Panc1 (cell line): ENCODE measurements around the gene CLDN2. TPM values are rescaled to one million over a fixed set of nuclear protein-coding genes. Genes with fewer than 3 reads are reported as not detected.

Source experiments
- ATAC-seq: fragments of 200-7000 bp; cut with Tn5 transposase; 2 replicates; pipeline ENCODE4 v1.9.1; 2020; ENCODE audit warnings: mild to moderate bottlenecking, moderate library complexity
- BruUV-seq: library from RNA; stranded (reverse); fragments of 400-500 nt; replicated peaks from 2 replicates; lab custom pipeline; 2021; lab: Mats Ljungman, UMichigan
- CTCF ChIA-PET: fragments of 300-600 bp; sonication (Branson Sonifier 250); formaldehyde crosslinking; loops from one replicate; lab custom pipeline; 2022; ENCODE audit warnings: antibody characterized with exemption; lab: Charles Lee
- POLR2A ChIA-PET: fragments of 300-600 bp; sonication (Branson Sonifier 250); formaldehyde crosslinking; loops from one replicate; lab custom pipeline; 2022; ENCODE audit warnings: antibody characterized with exemption; lab: Charles Lee
- DNase-seq: peaks from one replicate; pipeline ENCODE4 v3.0.0-alpha.2; 2010; ENCODE audit warnings: low read depth, low spot score
- H3K27ac ChIP-seq: 2 replicates; pipeline ENCODE4 v1.5.1; 2011; ENCODE audit warnings: mild to moderate bottlenecking, low read length, inconsistent platforms
- H3K27me3 ChIP-seq: fragments of 200-500 bp; sonication (Bioruptor generic); 2 replicates; pipeline ENCODE4 v1.6.0; 2014; ENCODE audit warnings: low read length, inconsistent platforms; ENCODE audit not compliant: control insufficient read depth, insufficient read depth
- H3K36me3 ChIP-seq: fragments of 200-500 bp; sonication (Bioruptor generic); 2 replicates; pipeline ENCODE4 v1.5.1; 2014; ENCODE audit warnings: inconsistent platforms, mild to moderate bottlenecking, low read length, moderate library complexity; ENCODE audit not compliant: control insufficient read depth, insufficient read depth
- H3K4me1 ChIP-seq: 2 replicates; pipeline ENCODE4 v1.5.1; 2011; ENCODE audit warnings: inconsistent platforms, mild to moderate bottlenecking, low read length, moderate library complexity; ENCODE audit not compliant: control insufficient read depth, insufficient read depth
- H3K4me3 ChIP-seq, 2 experiments: 2 replicates each; pipeline ENCODE4 v1.5.1; 2011 to 2012; ENCODE audit warnings: low read depth in 2 of 2, low read length in 2 of 2, mild to moderate bottlenecking in 2 of 2, inconsistent platforms in 1 of 2, moderate library complexity in 1 of 2
- H3K9me3 ChIP-seq: fragments of 200-500 bp; sonication (Bioruptor generic); 2 replicates; pipeline ENCODE4 v1.5.1; 2014; ENCODE audit warnings: low read depth, mild to moderate bottlenecking, inconsistent platforms, low read length, moderate library complexity; ENCODE audit not compliant: control insufficient read depth, insufficient read depth
- POLR2AphosphoS5 ChIP-seq: IDR thresholded peaks from 2 replicates; pipeline ENCODE4 v1.6.1; 2012; ENCODE audit warnings: mild to moderate bottlenecking, low read depth, low read length, moderate library complexity
- SIN3A ChIP-seq: IDR thresholded peaks from 2 replicates; pipeline ENCODE4 v1.6.1; 2012; ENCODE audit warnings: low read depth, mild to moderate bottlenecking, low read length, moderate library complexity, borderline replicate concordance; ENCODE audit not compliant: insufficient read depth
- TCF7L2 ChIP-seq: IDR thresholded peaks from 2 replicates; pipeline ENCODE4 v1.6.1; 2011; ENCODE audit warnings: mild to moderate bottlenecking, low read depth, low read length, inconsistent platforms
- in situ Hi-C: cut with HindIII; loops from 2 replicates; pipeline ENCODE4 v1.10.0; 2016; ENCODE audit warnings: low sequenced_read_pairs, low pct_unique_long_range_greater_than_20kb
- intact Hi-C: fragments of 100-400 bp; cut with micrococcal nuclease; formaldehyde crosslinking; loops from one replicate; pipeline ENCODE4 v1.10.0; 2022; ENCODE audit not compliant: unreplicated experiment
- total RNA-seq: library from RNA; stranded (reverse); gene quantifications from one replicate; pipeline ENCODE4 v1.2.1, GENCODE V29; 2021; ENCODE audit not compliant: unreplicated experiment
- TF ChIP-seq, protein P1 (sequence below), 2 experiments: IDR thresholded peaks; 2 replicates each; pipeline ENCODE4 v1.6.1; 2011 to 2012; ENCODE audit warnings: low read depth in 2 of 2, control low read depth in 1 of 2, low read length in 1 of 2, mild to moderate bottlenecking in 1 of 2, moderate library complexity in 1 of 2; ENCODE audit not compliant: insufficient read depth in 1 of 2
- TF ChIP-seq, protein P2 (sequence below): fragments of 450-650 bp; IDR thresholded peaks from 2 replicates; pipeline ENCODE4 v1.5.1; 2017; ENCODE audit warnings: mild to moderate bottlenecking

Gene CLDN2
- total RNA-seq, 1 experiment from 2014 or later = 0.10 TPM

DNA sequence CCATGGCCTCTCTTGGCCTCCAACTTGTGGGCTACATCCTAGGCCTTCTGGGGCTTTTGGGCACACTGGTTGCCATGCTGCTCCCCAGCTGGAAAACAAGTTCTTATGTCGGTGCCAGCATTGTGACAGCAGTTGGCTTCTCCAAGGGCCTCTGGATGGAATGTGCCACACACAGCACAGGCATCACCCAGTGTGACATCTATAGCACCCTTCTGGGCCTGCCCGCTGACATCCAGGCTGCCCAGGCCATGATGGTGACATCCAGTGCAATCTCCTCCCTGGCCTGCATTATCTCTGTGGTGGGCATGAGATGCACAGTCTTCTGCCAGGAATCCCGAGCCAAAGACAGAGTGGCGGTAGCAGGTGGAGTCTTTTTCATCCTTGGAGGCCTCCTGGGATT, 8.0 kb downstream of the CLDN2 start:
- TF ChIP-seq, protein P1, sequence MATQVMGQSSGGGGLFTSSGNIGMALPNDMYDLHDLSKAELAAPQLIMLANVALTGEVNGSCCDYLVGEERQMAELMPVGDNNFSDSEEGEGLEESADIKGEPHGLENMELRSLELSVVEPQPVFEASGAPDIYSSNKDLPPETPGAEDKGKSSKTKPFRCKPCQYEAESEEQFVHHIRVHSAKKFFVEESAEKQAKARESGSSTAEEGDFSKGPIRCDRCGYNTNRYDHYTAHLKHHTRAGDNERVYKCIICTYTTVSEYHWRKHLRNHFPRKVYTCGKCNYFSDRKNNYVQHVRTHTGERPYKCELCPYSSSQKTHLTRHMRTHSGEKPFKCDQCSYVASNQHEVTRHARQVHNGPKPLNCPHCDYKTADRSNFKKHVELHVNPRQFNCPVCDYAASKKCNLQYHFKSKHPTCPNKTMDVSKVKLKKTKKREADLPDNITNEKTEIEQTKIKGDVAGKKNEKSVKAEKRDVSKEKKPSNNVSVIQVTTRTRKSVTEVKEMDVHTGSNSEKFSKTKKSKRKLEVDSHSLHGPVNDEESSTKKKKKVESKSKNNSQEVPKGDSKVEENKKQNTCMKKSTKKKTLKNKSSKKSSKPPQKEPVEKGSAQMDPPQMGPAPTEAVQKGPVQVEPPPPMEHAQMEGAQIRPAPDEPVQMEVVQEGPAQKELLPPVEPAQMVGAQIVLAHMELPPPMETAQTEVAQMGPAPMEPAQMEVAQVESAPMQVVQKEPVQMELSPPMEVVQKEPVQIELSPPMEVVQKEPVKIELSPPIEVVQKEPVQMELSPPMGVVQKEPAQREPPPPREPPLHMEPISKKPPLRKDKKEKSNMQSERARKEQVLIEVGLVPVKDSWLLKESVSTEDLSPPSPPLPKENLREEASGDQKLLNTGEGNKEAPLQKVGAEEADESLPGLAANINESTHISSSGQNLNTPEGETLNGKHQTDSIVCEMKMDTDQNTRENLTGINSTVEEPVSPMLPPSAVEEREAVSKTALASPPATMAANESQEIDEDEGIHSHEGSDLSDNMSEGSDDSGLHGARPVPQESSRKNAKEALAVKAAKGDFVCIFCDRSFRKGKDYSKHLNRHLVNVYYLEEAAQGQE (IDR thresholded peaks at IDR 0.05; ENCODE audit: insufficient read depth in 1 of 2, low read depth in 2 of 2, low read length in 1 of 2) = no peak
- TF ChIP-seq, protein P2, sequence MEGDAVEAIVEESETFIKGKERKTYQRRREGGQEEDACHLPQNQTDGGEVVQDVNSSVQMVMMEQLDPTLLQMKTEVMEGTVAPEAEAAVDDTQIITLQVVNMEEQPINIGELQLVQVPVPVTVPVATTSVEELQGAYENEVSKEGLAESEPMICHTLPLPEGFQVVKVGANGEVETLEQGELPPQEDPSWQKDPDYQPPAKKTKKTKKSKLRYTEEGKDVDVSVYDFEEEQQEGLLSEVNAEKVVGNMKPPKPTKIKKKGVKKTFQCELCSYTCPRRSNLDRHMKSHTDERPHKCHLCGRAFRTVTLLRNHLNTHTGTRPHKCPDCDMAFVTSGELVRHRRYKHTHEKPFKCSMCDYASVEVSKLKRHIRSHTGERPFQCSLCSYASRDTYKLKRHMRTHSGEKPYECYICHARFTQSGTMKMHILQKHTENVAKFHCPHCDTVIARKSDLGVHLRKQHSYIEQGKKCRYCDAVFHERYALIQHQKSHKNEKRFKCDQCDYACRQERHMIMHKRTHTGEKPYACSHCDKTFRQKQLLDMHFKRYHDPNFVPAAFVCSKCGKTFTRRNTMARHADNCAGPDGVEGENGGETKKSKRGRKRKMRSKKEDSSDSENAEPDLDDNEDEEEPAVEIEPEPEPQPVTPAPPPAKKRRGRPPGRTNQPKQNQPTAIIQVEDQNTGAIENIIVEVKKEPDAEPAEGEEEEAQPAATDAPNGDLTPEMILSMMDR = no peak
- TF ChIP-seq TCF7L2 (no peak), POLR2AphosphoS5 (no peak), SIN3A (no peak)
- H3K27me3 ChIP-seq = no peaks in the 10 kb centered on the region
- DNase-seq (no peak), ATAC-seq (no peak)
- H3K4me1 ChIP-seq = no peaks in the 10 kb centered on the region
- H3K9me3 ChIP-seq = no peaks in the 10 kb centered on the region
- no TSS peak for BruUV-seq
- no peak overlapping the region for H3K4me3 ChIP-seq
- intact Hi-C loops (no loop called here), in situ Hi-C loops (no loop called here)
- ChIA-PET POLR2A (no interaction called here), CTCF (no interaction called here)
- H3K36me3 ChIP-seq = no peaks in the 10 kb centered on the region
- no peak overlapping the region for H3K27ac ChIP-seq

DNA sequence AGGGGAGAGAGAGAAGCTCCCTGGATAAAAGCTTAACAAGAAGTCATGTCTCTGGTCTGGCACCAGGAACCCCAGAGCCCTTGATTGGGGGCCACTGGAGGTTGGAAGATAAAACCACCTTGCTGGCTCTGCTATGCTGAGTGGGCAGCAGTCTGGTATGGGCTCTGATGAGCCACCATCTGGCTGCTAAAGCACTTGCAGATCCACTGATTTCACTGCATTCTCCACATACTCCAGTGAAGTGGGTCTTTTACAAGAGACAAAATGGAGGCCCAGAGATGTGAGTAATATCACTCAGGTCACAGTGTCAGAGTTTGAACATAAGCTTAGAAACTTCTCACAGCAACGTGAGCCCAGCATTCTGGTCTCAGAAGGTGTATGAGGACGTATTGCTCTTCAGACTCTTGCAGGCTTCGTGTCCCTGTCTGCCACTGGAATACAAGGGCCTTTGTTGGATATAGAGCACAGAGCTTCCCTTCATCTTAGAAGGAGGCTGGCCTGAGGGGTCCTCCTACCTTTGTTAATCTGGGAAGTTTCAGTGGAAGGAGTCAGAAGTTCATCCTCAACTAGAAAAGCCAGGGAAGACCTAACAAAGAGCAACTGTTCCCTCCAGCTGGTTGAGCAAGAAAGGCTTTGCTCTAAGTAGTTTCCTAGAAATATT, 11.8 kb downstream of the CLDN2 start:
- no peak for ATAC-seq
- no peaks in the 10 kb centered on the region for H3K36me3 ChIP-seq
- TF ChIP-seq, protein P1 (IDR thresholded peaks at IDR 0.05; ENCODE audit: insufficient read depth in 1 of 2, low read depth in 2 of 2, low read length in 1 of 2) = no peak
- TF ChIP-seq, protein P2 = no peak
- TF ChIP-seq POLR2AphosphoS5 (no peak), TCF7L2 (no peak)
- DNase-seq = no peak
- CTCF ChIA-PET = no interaction called here
- H3K9me3 ChIP-seq = no peaks in the 10 kb centered on the region
- no peaks in the 10 kb centered on the region for H3K27me3 ChIP-seq
- no peak overlapping the region for H3K4me3 ChIP-seq
- in situ Hi-C loops (no loop called here), intact Hi-C loops (no loop called here)
- BruUV-seq = no TSS peak
- POLR2A ChIA-PET = interaction anchor here (0.7 kb wide), 1 partner anchor 39 kb away, joined by 3 read pairs; no protein-coding TSS in a partner anchor
- H3K27ac ChIP-seq = no peak overlapping the region
- no peaks in the 10 kb centered on the region for H3K4me1 ChIP-seq
